ENCODE results near the gene PRSS56. TPM values are rescaled to one million over a fixed set of nuclear protein-coding genes. Genes with fewer than 3 reads are reported as not detected.

Gene PRSS56
- total and polyA plus RNA-seq, 7 donors = 0.82 to 5.0 (median 2.4) TPM

DNA sequence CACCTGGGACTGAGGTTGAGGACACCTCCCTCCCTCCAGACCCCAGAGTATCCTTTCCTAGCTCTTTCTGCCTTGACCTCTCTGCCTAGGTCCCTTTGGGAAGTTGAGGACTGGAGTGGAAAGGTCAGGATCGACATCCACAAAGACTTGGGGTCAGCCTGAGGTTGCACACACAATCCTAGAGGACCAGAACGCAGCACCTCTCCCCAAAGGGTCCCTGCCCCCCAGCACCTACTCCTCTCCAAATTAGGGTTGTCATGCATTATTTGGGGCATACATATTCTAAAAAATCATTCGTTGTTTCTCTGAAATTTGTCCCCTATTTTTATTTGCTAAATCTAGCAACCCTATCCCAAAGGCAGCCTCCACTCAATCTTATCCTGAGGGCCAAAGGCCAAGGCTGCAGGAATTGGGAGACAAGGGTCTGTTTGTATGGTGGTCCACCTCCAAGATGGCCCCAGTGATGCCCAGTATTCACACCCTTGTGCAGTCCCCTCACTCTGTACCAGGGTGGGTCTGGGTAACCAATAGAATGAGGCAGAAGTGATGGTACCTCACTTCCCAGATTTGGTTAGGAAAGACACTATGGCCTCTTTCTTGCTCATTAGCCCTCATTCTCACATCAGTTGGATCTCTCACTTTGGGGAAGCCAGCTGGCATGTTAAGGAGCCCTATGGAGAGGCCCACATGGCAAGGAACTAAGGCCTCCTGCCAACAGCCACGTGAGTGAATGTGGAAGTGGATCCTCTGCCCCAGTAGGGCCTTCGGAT, 15.8 kb downstream of the PRSS56 start:
- WGBS, 3 donors = 80 to 88% (median 83%) methylated on average over 5 of the region's 5 CpGs
- DNase-seq (peak in 1 of 2 donors; percentile 13), ATAC-seq (no peak)
- H3K9me3 ChIP-seq = no peaks in the 10 kb centered on the region
- TF ChIP-seq, protein P1, sequence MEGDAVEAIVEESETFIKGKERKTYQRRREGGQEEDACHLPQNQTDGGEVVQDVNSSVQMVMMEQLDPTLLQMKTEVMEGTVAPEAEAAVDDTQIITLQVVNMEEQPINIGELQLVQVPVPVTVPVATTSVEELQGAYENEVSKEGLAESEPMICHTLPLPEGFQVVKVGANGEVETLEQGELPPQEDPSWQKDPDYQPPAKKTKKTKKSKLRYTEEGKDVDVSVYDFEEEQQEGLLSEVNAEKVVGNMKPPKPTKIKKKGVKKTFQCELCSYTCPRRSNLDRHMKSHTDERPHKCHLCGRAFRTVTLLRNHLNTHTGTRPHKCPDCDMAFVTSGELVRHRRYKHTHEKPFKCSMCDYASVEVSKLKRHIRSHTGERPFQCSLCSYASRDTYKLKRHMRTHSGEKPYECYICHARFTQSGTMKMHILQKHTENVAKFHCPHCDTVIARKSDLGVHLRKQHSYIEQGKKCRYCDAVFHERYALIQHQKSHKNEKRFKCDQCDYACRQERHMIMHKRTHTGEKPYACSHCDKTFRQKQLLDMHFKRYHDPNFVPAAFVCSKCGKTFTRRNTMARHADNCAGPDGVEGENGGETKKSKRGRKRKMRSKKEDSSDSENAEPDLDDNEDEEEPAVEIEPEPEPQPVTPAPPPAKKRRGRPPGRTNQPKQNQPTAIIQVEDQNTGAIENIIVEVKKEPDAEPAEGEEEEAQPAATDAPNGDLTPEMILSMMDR (IDR thresholded peaks at IDR 0.05) = no peak
- peaks cover 0 to 51% of the 10 kb centered on the region in 2 donors for H3K36me3 ChIP-seq (ENCODE audit: insufficient read depth in 1 of 2, low read depth in 1 of 2)
- peaks cover 16% of the 10 kb centered on the region for H3K4me1 ChIP-seq
- no peak overlapping the region for H3K27ac ChIP-seq
- H3K4me3 ChIP-seq = no peak overlapping the region
- intact Hi-C loops (cut with DNase I) = no loop called here
- H3K27me3 ChIP-seq (ENCODE audit: insufficient read depth in 3 of 3, low read length in 2 of 3) = no peaks in the 10 kb centered on the region

DNA sequence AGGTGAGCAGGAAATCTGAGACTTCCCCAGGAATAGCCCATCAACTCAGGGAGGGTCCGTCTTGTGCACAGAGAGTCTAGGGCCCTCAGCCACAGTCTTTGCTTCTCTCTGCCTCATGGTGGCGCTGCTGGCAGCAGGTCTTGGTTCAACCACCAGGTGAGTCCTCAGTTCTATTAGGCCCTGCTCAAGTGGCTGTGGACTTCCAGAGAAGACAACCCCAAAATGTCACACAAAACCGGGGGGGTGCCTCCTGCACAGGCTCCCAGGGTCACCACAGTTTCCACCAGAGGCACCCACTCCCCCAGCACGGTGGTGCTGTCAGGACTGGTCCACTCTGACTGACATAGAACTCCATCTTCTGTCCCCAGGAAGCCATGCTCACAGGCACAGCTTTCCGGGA, 16.9 kb downstream of the PRSS56 start:
- H3K9me3 ChIP-seq = no peaks in the 10 kb centered on the region
- peak overlapping the region; percentile 70 for H3K27ac ChIP-seq
- 59 to 67% (median 63%) methylated on average over 5 of the region's 5 CpGs for WGBS, 3 donors
- H3K4me1 ChIP-seq = peaks cover 16% of the 10 kb centered on the region
- TF ChIP-seq, protein P1 (IDR thresholded peaks at IDR 0.05) = peak; percentile 53
- intact Hi-C loops (cut with DNase I) = no loop called here
- peak in 1 of 2 donors; percentile 56 for DNase-seq
- H3K27me3 ChIP-seq (ENCODE audit: insufficient read depth in 3 of 3, low read length in 2 of 3) = no peaks in the 10 kb centered on the region
- H3K4me3 ChIP-seq = no peak overlapping the region
- peak; percentile 57 to 72 (median 62) for ATAC-seq
- peaks cover 0 to 39% of the 10 kb centered on the region in 2 donors for H3K36me3 ChIP-seq (ENCODE audit: insufficient read depth in 1 of 2, low read depth in 1 of 2)

DNA sequence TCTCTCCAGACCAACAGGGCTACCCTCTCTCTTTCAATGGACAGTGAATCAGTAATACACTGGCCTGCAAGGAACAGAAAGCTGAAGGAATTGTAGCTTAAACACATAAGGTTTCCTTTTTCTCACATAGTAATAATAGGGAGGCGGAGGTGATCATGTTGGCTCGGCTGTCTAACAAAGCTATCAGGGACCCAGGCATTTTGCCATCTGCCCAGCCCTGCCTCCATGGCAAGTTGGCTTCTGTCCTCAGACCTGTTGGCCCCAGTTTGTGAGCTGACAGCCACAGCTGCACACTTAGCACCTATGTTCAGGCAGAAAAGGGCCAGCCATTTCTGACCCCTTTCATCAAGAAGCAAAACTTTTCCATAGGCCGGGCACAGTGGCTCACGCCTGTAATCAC, 17.3 kb downstream of the PRSS56 start:
- intact Hi-C loops (cut with DNase I) = no loop called here
- peak; percentile 30 to 74 (median 52) for ATAC-seq
- no peaks in the 10 kb centered on the region for H3K9me3 ChIP-seq
- peak in 1 of 2 donors; percentile 68 for DNase-seq
- TF ChIP-seq, protein P1 (IDR thresholded peaks at IDR 0.05) = no peak
- peaks cover 0 to 37% of the 10 kb centered on the region in 2 donors for H3K36me3 ChIP-seq (ENCODE audit: insufficient read depth in 1 of 2, low read depth in 1 of 2)
- WGBS, 3 donors = 35 to 53% (median 37%) methylated on average over 4 of the region's 4 CpGs
- no peaks in the 10 kb centered on the region for H3K27me3 ChIP-seq (ENCODE audit: insufficient read depth in 3 of 3, low read length in 2 of 3)
- no peak overlapping the region for H3K4me3 ChIP-seq
- peaks cover 16% of the 10 kb centered on the region for H3K4me1 ChIP-seq
- peak overlapping the region; percentile 70 for H3K27ac ChIP-seq

DNA sequence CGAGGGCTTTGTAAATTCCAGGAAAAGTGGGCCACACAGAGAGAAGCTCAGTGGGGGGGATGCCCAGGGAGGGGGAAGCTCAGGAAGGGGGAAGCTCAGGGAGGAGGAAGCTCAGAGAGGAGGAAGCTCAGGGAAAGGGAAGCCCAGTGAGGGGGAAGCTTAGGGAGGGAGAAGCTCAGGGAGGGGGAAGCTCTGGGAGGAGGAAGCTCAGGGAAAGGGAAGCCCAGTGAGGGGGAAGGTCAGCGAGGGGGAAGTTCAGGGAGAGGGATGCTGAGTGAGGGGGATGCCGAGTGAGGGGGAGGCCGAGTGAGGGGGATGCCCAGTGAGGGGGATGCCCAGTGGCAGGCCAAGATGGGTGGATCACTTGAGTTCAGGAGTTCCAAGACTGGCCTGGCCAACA, 18.5 kb downstream of the PRSS56 start:
- ATAC-seq = no peak
- H3K4me3 ChIP-seq = no peak overlapping the region
- H3K36me3 ChIP-seq (ENCODE audit: insufficient read depth in 1 of 2, low read depth in 1 of 2) = peaks cover 0 to 25% of the 10 kb centered on the region in 2 donors
- intact Hi-C loops (cut with DNase I) = no loop called here
- 48 to 63% (median 61%) methylated on average over 3 to 4 of the region's 4 CpGs for WGBS, 3 donors
- TF ChIP-seq, protein P1 (IDR thresholded peaks at IDR 0.05) = no peak
- H3K27me3 ChIP-seq (ENCODE audit: insufficient read depth in 3 of 3, low read length in 2 of 3) = no peaks in the 10 kb centered on the region
- peak overlapping the region; percentile 69 for H3K27ac ChIP-seq
- peak in 1 of 2 donors; percentile 42 for DNase-seq
- peaks cover 16% of the 10 kb centered on the region for H3K4me1 ChIP-seq
- H3K9me3 ChIP-seq = no peaks in the 10 kb centered on the region

Data from psoas muscle (tissue), 8 donors.